HG02642 (cell line): ENCODE measurements around the gene ICAM5.
"Not testable (repeated sequence)": the region's sequence is repeated elsewhere in the genome, so short reads cannot be mapped to it uniquely, and the experiment has no call there.

Source experiments
- ATAC-seq: cut with Tn5 transposase; IDR thresholded peaks from one replicate; pipeline ENCODE4 v1.9.1; 2021; ENCODE audit warnings: mild to moderate bottlenecking; ENCODE audit not compliant: unreplicated experiment, poor library complexity

Gene ICAM5

DNA sequence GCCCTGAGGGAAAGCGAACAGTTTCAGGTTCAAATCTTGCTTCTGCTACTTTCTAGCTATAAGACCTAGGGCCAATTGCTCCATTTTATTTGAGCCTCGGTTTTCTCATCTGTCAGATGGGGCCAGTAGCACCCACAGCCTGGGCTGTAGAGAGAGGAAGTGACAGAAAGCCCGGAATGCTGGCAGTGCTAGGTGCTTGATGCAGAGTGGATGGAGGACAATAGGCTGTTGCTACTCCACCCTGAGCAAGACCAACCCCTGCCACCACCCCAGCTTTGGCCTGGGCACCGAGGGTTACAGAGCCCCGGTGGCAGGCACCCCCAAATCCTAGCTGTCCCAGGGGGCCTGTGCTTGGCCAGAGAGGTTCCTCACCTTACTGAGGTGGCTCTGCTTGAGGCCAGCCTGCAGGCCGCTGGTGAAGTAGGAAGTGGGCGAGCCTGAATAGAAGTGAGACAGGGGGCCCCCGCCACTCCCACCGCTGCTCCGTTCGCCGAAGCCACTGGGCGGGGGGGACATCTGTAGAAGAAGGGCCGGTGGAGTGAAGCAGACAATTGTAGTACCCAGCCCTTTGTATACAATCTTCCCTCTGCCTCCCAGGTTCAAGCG is 28.2 kb downstream of the ICAM5 start:
- ATAC-seq = no peak

DNA sequence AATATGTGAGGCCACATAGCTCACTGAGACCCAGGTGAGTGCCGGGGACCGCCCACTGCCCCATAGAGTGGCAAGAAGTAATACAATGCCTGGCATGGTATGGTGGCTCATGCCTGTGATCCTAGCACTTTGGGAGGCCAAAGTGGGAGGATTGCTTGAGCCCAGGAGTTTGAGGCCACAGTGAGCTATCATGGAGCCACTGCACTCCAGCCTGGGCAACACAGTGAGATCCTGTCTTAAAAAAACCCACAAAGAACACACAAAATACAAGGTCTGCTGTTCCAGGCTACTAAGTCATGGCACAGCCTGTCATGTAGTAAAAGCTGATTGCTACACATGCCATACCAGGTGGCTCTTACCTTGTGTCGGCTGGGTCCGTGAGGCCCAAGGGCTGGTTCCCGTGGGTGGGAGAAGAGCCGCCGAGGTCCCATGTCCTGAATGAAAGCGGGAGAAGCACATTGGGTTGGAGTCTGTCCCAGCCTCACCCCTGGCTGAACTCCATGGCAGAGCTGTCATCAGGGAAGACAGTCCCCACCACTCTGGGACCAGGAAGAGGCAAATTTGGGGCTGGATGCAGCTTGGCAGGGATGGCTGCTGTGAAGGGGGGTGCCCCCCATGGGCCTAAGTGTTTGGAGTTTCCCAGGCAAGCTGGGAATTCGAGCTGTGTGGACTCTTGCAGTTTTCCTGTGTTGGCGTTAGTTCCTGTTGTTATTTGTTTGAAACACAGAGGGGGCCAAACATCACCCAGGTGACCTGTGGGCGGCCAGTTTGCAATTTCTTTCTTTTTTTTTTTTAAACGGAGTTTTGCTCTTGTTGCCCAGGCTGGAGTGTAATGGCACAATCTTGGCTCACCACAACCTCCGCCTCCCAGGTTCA is 29.3 kb downstream of the ICAM5 start:
- no peak for ATAC-seq

DNA sequence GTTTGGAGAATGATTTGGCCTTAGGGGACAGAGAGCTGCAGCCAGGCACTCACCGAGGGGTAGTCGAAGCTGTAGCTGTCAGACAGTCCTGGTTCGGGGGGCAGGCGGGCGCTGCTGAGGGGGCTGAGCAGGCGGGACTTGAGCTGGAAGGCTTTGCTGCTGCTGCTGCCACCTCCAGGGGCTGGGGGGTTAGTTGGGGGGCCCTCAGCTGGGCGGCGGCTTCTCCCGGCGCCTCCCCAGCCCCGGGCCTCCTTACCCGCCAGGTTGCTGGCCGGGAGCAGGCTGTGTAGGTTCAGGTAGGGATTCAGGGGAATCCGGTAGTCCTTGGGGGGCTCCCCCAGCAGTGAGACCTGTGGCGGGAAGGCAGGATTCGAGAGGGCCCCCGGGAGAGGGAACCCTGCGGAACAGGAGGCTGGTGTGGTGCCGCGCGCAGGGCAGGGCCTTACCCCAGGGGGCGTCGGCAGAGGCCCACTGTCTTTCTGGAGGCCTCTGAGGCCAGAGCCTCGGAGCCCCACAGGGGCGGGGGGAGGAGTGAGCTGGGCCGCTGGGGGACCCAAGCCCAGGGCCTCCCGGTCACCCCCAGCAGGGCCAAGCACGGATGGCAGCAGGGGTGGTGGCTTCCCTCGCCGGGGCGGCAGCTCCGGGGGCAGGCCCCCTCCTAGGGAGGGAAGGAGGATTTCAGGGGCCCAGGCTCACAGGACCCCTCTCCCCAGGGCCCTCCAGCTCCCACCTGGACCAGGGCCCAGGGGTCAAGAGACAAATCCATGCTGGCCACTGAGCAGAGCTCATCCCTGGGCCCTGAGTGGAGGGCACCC is 31.1 kb downstream of the ICAM5 start:
- ATAC-seq = no peak

DNA sequence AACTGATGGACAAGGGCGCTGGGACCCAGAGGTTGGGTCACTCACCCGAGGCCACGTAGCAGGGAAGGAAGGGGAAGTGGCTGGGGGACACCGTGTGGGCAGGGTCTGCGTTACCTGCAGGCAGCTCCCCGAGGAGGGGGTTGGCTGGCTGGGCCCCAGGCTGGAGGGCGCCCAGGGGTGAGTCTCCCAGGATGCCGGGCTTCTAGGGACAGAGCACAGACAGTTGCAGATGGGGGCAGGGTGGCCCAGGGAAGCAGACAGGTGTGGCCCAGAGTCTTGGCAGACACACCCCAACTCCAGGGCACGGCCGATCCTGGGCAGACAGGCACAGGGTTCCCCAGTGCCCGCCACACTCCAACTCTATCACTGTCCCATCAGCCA is 31.7 kb downstream of the ICAM5 start:
- no peak for ATAC-seq

DNA sequence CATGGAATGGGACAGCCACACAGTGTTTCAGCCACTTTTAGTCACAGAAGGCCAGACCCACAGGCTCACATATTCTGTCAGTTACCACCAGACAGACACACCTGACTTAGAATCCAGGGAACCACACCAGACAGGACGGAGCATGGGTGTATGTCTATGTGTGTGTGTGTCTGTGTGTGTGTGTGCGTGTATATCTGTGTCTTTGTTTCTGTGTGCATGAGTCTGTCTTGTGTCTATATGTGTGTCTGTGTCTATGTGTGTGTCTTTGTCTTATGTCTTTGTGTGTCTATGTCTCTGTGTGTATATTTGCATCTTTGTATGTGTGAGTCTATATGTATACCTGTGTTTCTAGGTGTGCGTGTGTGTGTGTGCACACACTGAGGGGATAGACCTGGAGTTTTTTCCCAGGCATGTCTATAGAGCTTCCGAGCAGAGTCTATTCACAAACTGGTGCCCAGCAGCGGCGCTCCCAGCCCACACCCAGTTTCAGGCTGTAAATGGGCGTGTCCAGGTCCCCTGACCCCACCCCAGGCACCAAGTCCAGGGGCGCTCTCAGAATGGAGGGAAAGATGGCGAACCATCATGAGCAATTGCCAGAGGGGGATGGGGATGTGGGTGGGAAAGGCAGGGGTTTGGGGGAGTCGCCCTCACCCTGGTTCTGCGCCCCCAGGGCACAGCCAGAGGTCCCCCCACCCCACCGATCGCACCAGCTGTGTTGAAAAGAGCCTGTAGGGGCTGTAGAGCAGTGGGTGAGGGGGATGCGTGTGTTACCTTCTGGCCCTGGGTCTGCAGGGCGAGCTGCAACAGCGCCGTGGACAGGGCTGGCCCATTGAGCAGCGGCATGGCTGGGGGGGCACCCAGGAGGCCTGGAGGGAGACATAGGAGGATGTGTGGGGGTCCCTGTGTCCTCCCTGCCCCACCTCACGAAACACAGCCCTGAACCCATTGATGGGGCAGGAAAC is 32.4 kb downstream of the ICAM5 start:
- ATAC-seq = no peak

DNA sequence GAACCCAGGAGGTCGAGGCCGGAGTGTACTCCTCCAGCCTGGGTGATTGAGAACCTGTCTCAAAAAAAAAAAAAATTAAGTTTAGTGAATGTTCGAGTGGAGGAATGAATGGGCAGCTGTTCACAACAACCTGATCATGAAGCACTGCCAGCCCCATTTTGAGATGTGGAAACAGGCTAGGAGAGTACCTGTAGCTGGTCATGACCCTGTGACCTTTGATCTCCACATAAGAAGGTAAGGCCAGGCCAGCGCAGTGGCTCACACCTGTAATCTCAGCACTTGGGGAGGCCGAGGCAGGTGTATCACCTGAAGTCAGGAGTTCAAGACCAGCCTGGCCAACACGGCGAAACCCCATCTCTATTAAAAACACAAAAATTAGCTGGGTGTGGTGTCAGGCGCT is 36.0 kb downstream of the ICAM5 start:
- no peak for ATAC-seq

DNA sequence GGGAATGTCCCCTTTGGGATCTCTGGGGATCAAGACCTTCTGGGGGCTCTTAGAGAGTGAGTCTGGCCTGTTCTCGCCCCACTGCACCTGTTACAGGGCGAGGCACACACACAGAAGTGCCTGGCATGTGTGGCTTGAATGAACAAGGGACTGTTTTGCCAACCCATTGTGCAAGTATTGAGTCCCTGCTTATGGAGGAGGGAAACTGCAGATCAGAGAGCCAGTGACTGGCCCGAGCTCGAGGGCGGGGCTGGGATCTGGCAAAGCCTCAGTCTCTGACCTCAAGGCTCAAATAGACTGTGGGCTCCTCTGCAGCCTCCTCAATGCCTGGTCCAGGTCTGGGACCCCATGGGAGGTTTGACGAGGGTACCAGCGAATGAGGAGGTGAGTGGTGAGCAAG is 38.0 kb downstream of the ICAM5 start:
- ATAC-seq = no peak

DNA sequence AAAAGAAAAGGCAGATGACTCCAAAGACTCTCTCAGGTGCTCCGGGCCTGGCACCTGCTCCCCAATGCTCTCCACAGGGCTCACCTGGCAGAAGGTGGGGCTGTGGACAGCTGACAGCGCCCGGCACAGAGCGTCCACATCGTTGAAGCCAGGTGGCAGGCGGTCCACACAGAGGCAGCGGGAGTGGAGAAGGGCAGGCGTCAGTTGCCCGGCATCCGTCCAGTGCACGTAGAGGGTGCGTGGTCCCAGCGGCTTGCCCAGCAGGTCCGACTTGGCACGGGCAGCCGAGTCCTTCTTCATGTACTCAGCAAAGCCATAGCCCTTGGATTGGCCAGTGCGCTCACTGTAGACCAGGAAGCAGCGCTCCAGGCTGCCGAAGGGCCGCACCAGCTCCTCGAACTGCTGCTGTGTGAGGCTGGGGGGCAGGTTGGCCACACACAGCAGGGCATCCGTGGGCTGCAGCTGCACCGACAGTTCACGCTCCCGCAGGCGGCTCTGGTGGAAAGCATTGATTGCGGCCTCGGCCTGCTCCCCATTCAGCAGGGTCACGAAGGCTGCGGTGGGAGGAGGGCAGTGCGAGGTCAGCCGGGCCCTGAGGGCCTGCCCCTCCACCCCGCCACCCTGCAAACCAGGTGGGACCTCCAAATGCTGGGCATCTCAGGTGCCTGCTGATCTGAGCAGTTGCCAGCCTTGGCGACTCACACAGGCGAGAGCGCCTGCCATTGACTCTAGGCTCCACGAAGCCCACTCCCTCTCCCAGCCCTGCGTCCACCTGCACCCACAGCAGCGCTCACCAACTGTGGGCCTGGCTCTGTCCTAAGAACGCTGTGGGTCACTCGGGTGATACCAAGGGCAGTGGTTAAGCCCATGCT is 39.0 kb downstream of the ICAM5 start:
- no peak for ATAC-seq

DNA sequence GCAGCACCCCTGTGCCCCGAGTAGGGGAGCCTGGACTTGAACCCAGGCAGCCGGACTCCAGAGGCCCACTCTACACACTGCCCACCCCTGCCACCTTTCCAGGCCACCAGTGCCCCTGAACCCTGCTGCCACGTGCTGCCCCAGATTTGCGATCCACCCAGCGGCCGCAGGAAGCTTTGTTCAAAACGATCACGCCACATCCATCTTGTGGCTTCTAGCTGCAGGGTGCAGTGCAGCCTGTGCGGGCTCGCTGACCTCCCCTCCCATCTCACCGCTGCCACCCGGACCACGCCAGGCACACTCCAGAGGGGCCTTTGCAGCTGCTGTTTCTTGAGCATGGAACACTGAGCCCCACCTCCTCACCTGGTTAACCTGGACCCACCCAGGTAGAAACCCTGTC is 39.8 kb downstream of the ICAM5 start:
- ATAC-seq = no peak

DNA sequence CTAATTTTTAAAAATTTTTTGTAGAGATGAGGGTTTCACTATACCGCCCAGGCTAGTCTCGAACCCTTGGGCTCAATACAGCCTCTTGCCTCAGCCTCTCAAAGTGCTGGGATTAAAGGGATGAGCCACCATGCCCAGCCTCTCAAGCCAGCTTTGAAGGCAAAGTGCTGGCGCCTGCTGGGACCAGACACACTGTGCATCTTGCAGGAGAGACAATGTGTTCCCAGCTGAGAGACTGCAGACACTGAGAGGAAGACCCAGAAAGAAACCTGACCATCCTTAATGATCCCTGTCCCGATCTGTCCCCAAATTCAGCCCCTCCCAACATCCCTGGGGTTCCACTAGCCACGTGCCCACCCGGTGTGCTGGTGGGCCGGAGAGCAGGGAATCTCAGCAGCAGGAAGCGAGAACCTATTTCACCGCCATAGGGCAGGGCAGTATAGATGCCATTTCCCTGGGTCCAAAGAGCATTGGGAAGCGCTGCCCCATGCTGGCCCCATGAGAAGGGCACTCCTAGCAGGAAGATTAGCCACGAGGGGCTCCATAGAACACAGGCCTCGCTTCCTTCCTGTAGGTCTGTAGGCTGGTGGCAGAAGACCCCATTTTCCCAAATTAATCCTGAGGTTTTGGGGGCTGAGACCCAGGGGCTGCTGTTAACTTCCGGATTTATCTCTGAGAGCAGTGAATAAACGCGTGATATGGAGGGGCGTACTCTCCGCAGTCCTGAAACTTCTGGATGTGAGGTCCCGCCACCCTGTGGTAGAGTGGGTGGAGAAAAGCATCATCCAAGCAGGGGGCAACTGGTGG is 42.6 kb downstream of the ICAM5 start:
- no peak for ATAC-seq

DNA sequence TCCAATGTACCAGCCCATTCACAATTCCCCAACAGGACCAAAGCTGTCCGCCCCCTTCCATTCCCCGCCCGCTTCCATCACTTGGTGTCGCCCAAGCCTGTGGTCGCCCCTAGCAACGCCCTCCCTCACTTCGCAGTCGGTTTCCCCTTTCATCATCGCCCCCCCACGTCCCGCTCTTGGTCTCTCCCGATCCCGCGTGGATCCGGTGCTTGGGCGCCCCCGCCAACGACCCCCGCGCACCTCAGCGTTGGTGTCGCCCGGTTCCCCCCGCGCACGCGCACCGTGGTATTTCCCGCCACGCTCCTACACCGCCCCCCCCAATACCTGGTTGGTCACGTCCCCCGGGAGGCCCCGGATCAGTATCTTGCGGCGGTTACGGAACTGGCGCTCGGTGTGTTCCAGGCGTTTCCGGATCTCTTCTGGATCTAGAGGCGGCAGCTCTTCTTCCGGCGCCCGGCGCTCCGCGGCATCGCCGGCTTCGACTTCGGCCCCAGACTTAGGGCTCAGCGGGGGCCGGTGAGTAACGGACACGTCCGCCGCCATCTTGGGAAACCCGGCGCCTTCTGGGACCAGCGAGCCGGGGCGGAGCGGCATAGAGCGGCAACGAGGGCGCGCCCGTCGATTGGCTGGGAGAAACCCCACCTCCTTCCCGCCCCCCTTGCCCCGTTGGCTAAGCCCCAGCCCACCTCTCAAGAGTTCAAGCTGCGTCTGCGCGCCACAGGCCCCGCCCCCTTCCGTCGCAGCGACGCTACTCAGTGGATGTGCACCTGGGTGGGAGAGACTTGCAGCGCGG is 43.4 kb downstream of the ICAM5 start, which contains the start of gene RAVER1:
Gene RAVER1 (minus strand): TSS at position 565 of the 793 bp plus-strand sequence. CDS start 22 bp downstream, at position 543.
- ATAC-seq = peak; percentile 89

DNA sequence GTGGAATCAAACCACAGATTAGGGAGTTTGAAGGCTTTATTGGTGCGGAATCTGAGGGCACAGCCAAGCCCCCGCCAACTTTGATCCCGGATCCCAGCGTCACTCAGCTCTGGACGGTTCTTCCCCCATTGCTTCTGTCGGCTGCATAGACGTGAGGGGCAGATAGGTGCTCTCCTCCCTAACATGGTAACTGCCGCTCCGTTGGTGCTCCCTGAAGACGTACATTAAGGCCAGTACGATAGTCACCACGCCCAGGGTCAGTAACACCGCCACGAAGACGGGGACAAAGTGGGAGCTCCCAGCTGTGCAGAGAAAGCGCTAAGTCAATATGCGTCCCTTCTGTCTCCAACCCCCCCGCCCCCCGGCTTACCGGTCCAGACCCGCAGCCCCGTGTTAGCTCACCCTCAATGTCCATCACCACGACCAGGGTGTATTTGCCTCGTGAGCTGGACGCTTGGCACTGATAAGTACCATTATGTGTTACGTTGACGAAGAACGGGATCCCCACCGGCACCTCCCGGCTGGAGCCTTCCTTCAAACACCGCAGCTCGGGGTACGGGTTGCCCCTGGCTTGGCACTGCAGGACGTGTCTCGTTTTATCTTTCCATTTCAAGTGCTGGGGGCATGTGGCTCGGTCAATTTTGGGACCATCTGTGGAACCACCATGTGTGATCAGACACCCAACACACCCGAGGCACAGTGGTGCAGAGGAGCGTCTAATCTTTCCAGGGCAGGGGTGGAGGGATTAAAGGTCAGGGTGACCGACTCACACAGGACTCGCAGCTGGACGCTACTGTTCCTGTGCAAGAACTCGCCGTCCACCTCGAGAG is 44.2 kb downstream of the ICAM5 start:
- ATAC-seq = no peak

DNA sequence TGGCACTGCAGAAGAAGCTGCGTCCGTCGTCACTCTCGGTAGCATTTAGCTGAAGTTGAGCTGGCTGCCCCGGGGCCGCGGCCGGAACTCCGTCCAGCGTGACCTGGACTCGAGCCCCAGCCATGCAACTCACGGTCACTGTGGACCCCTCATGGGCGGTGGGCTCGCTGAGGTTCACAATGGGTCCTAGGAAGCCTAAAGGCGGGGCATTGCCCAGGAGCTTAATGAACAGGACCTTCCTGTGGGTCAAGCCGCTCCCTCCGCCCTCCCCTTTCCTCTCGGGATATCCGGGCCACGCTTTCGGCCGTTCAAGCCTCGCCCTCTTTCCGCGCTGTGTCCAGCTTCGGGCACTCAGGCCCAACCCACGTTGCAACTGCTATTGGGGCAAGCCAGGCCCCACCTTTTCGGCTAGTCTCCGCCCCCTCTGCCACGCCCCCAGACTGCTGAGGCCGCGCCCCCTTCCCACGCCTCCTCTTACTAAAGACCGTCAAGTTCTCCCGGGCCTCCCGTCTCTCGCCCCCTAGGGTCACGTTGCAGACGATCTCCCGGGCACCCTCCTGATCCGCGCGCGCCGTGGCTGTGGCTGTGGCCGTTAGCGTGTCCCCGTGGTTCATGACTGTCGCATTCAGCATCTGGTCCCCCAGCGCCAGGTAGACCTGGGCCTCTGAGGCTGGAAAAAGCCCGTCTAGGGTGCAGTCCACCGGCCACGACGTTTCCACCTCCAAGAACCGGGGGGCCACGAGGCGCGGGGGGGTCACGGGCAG is 45.0 kb downstream of the ICAM5 start:
- no peak for ATAC-seq

DNA sequence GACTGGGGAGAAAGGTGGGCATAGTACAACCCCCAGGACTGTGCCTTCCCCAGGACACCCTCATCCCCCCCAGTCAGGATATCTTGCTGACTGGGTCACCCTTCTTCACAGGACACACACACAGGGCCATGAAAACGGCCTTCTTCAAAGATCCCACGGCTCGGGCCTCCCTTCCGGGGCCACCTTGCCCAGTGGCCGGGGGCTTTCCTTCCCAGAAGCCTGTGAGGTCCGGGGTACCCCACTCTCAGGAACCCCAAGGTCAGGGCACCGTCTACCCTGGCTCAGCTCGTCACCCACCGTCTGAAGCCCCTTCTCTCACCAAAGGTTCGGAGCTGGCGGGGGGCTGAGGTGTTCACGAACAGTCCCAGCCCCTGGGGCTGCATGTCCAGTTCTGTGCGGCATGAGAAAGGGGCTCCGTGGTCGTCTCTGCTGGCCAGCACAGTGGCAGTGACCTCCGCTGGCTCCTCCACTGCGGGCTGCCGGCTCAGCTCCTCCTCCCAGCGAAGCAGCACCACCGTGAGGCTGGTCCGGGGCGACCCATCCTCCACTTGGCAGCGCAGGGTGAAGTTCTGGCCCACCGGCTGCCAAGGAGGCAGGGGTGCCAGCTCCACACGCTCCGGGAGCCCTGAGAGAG is 45.7 kb downstream of the ICAM5 start:
- ATAC-seq = no peak

DNA sequence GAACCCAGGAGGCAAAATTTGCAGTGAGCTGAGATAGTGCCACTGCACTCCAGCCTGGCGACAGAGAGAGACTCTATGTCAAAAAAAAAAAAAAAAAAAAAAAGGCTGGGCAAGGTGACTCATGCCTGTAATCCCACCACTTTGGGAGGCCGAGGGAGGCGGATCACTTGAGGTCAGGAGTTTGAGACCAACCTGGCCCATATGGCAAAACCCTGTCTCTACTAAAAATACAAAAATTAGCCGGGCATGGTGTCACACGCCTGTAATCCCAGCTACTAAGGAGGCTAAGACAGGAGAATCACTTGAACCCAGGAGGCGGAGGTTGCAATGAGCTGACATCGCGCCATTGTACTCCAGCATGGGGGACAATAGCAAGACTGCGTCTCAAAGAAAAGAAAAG is 47.0 kb downstream of the ICAM5 start:
- not testable (repeated sequence) for ATAC-seq
